IMR-90 (cell line): ENCODE data around the gene MAP2K6. TPM values are rescaled to one million over a fixed set of nuclear protein-coding genes. Genes with fewer than 3 reads are reported as not detected.

Source experiments
- ATAC-seq: fragments of 200-7000 bp; cut with Tn5 transposase; 2 replicates; pipeline ENCODE4 v1.9.1; 2020; ENCODE audit warnings: low read depth, mild to moderate bottlenecking, moderate library complexity
- BruUV-seq: library from RNA; stranded (reverse); fragments of 400-500 nt; replicated peaks from 2 replicates; lab custom pipeline; 2021; lab: Mats Ljungman, UMichigan
- CTCF ChIA-PET: fragments of 300-600 bp; formaldehyde crosslinking; extraction: SDS; loops from one replicate; lab custom pipeline; 2021; ENCODE audit warnings: antibody characterized with exemption; lab: Yijun Ruan, JAX
- POLR2A ChIA-PET: fragments of 300-600 bp; sonication (Branson Sonifier 250); formaldehyde crosslinking; loops from one replicate; lab custom pipeline; 2022; ENCODE audit warnings: antibody characterized with exemption; ENCODE audit not compliant: unreplicated experiment; lab: Charles Lee
- DNase-seq: peaks from one replicate; pipeline ENCODE4 v3.0.0; 2013
- H2AFZ ChIP-seq: replicated peaks from 2 replicates; pipeline ENCODE3; 2013; ENCODE audit warnings: low read length, mild to moderate bottlenecking; ENCODE audit not compliant: poor library complexity
- H2AK5ac ChIP-seq: 2 replicates; pipeline ENCODE4 v1.6.1; 2013; ENCODE audit warnings: low read depth, low read length, inconsistent platforms
- H2AK9ac ChIP-seq: replicated peaks from 2 replicates; pipeline ENCODE3; 2013; ENCODE audit warnings: mild to moderate bottlenecking, low read depth, low read length, moderate library complexity; ENCODE audit not compliant: poor library complexity
- H2BK120ac ChIP-seq: 2 replicates; pipeline ENCODE4 v1.6.1; 2013; ENCODE audit warnings: low read depth, low read length, inconsistent platforms
- H2BK15ac ChIP-seq: 3 replicates; pipeline ENCODE4 v1.6.1; 2013; ENCODE audit warnings: low read depth, low read length, inconsistent platforms
- H2BK20ac ChIP-seq: 2 replicates; pipeline ENCODE4 v1.6.1; 2013; ENCODE audit warnings: low read depth, mild to moderate bottlenecking, inconsistent platforms, low read length, moderate library complexity
- H2BK5ac ChIP-seq: 2 replicates; pipeline ENCODE4 v1.6.1; 2013; ENCODE audit warnings: mild to moderate bottlenecking, low read depth, low read length, inconsistent platforms; ENCODE audit not compliant: poor library complexity, severe bottlenecking
- H3K14ac ChIP-seq: replicated peaks from 2 replicates; pipeline ENCODE4 v1.6.1; 2013; ENCODE audit warnings: low read depth, low read length, inconsistent platforms
- H3K18ac ChIP-seq: 2 replicates; pipeline ENCODE4 v1.6.1; 2013; ENCODE audit warnings: low read depth, low read length, control low read depth
- H3K23ac ChIP-seq: 2 replicates; pipeline ENCODE4 v1.6.1; 2013; ENCODE audit warnings: low read depth, low read length, inconsistent platforms
- H3K27ac ChIP-seq: 2 replicates; pipeline ENCODE4 v1.5.1; 2013; ENCODE audit warnings: mild to moderate bottlenecking, control low read depth, low read length; ENCODE audit not compliant: insufficient read depth
- H3K27me3 ChIP-seq: 2 replicates; pipeline ENCODE4 v1.6.1; 2013; ENCODE audit warnings: low read length; ENCODE audit not compliant: control insufficient read depth, insufficient read depth
- H3K36me3 ChIP-seq: 2 replicates; pipeline ENCODE4 v1.6.1; 2013; ENCODE audit warnings: low read length, mixed read lengths; ENCODE audit not compliant: control insufficient read depth, insufficient read depth
- H3K4ac ChIP-seq: 2 replicates; pipeline ENCODE4 v1.6.1; 2013; ENCODE audit warnings: low read depth, low read length, inconsistent platforms
- H3K4me1 ChIP-seq: 2 replicates; pipeline ENCODE4 v1.6.1; 2013; ENCODE audit warnings: low read length, mixed read lengths; ENCODE audit not compliant: control insufficient read depth, insufficient read depth
- H3K4me2 ChIP-seq: 2 replicates; pipeline ENCODE4 v1.6.1; 2013; ENCODE audit warnings: low read depth, mild to moderate bottlenecking, control low read depth, low read length, moderate library complexity
- H3K4me3 ChIP-seq: 2 replicates; pipeline ENCODE4 v1.5.1; 2013; ENCODE audit warnings: low read depth, mild to moderate bottlenecking, control low read depth, low read length, moderate library complexity; ENCODE audit not compliant: insufficient read depth
- H3K56ac ChIP-seq: 2 replicates; pipeline ENCODE4 v1.6.1; 2013; ENCODE audit warnings: low read length, inconsistent platforms; ENCODE audit not compliant: insufficient read depth; ENCODE audit errors: extremely low read depth
- H3K79me1 ChIP-seq, 2 experiments: 2 replicates each; pipeline ENCODE4 v1.6.1; 2013; ENCODE audit warnings: low read length in 2 of 2, inconsistent platforms in 1 of 2, low read depth in 1 of 2
- H3K9ac ChIP-seq: 2 replicates; pipeline ENCODE4 v1.6.1; 2013; ENCODE audit warnings: low read depth, low read length, control low read depth
- H3K9me1 ChIP-seq: 2 replicates; pipeline ENCODE4 v1.6.1; 2013; ENCODE audit warnings: low read length, inconsistent platforms; ENCODE audit not compliant: insufficient read depth
- H3K9me3 ChIP-seq: 2 replicates; pipeline ENCODE4 v1.6.1; 2013; ENCODE audit warnings: low read length; ENCODE audit not compliant: control insufficient read depth, insufficient read depth
- H4K20me1 ChIP-seq: 2 replicates; pipeline ENCODE4 v1.6.1; 2013; ENCODE audit warnings: low read length, inconsistent platforms; ENCODE audit not compliant: insufficient read depth
- H4K5ac ChIP-seq: 2 replicates; pipeline ENCODE4 v1.6.1; 2013; ENCODE audit warnings: mild to moderate bottlenecking, low read depth, low read length, control low read depth
- H4K8ac ChIP-seq, 2 experiments: 2 replicates each; pipeline ENCODE4 v1.6.1; 2013; ENCODE audit warnings: low read depth in 2 of 2, low read length in 2 of 2, control low read depth in 1 of 2, inconsistent platforms in 1 of 2
- H4K91ac ChIP-seq: 2 replicates; pipeline ENCODE4 v1.6.1; 2013; ENCODE audit warnings: low read depth, low read length, inconsistent platforms; ENCODE audit not compliant: insufficient read depth
- BHLHE40 ChIP-seq: fragments of 150-350 bp; IDR thresholded peaks from 2 replicates; pipeline ENCODE4 v1.6.1; 2016; ENCODE audit warnings: mild to moderate bottlenecking, low read depth, low read length
- CEBPB ChIP-seq: IDR thresholded peaks from 2 replicates; pipeline ENCODE4 v1.6.1; 2012; ENCODE audit warnings: low read depth, low read length, improper control_type of control experiment
- CHD1 ChIP-seq: IDR thresholded peaks from 2 replicates; pipeline ENCODE4 v1.6.1; 2012; ENCODE audit warnings: low read depth, low read length, improper control_type of control experiment
- FOS ChIP-seq: fragments of 150-350 bp; IDR thresholded peaks from 2 replicates; pipeline ENCODE4 v1.6.1; 2016; ENCODE audit warnings: low read depth, low read length
- MAFK ChIP-seq: IDR thresholded peaks from 2 replicates; pipeline ENCODE4 v1.6.1; 2012; ENCODE audit warnings: low read depth, low read length, improper control_type of control experiment
- MAZ ChIP-seq: IDR thresholded peaks from 2 replicates; pipeline ENCODE4 v1.6.1; 2012; ENCODE audit warnings: low read depth, mild to moderate bottlenecking, low read length, improper control_type of control experiment, moderate library complexity, borderline replicate concordance
- MXI1 ChIP-seq: IDR thresholded peaks from 2 replicates; pipeline ENCODE4 v1.6.1; 2012; ENCODE audit warnings: low read depth, mild to moderate bottlenecking, low read length, moderate library complexity, borderline replicate concordance
- NFE2L2 ChIP-seq: fragments of 150-350 bp; IDR thresholded peaks from 2 replicates; pipeline ENCODE4 v1.6.1; 2016; ENCODE audit warnings: low read depth, mild to moderate bottlenecking, low read length
- POLR2A ChIP-seq: IDR thresholded peaks from 2 replicates; pipeline ENCODE4 v1.6.1; 2012; ENCODE audit warnings: mild to moderate bottlenecking, low read depth, low read length
- RAD21 ChIP-seq: IDR thresholded peaks from 2 replicates; pipeline ENCODE4 v1.6.1; 2012; ENCODE audit warnings: low read length, improper control_type of control experiment
- RCOR1 ChIP-seq: IDR thresholded peaks from 2 replicates; pipeline ENCODE4 v1.6.1; 2012; ENCODE audit warnings: mild to moderate bottlenecking, low read length, improper control_type of control experiment; ENCODE audit not compliant: insufficient replicate concordance
- RFX5 ChIP-seq: IDR thresholded peaks from 2 replicates; pipeline ENCODE4 v1.8.0; 2012; ENCODE audit warnings: low read depth, mild to moderate bottlenecking, low read length, moderate library complexity
- SMC3 ChIP-seq: fragments of 150-350 bp; IDR thresholded peaks from 2 replicates; pipeline ENCODE4 v1.6.1; 2016; ENCODE audit warnings: low read depth, mild to moderate bottlenecking, antibody characterized with exemption, low read length, moderate library complexity
- WGBS, 2 experiments: methylation state at CpG; one replicate each; pipeline versions ENCODE4 v1.1.5 to v1.1.7; 2013; ENCODE audit warnings: missing lambda C conversion rate in 2 of 2; ENCODE audit not compliant: insufficient read length in 1 of 2; ENCODE audit errors: extremely low coverage in 2 of 2; 5-methylcytosine and 5-hydroxymethylcytosine counted together
- dilution Hi-C: fragments of 300-500 bp; cut with HindIII; formaldehyde crosslinking; loops from one replicate; pipeline ENCODE4 v1.14.3; 2018; ENCODE audit warnings: low sequenced_read_pairs; ENCODE audit not compliant: unreplicated experiment
- in situ Hi-C: fragments of 300-500 bp; cut with MboI; formaldehyde crosslinking; loops from 3 replicates; pipeline ENCODE4 v1.14.3; 2019; ENCODE audit warnings: low sequenced_read_pairs, inconsistent platforms, mixed read lengths
- intact Hi-C: fragments of 100-400 bp; cut with micrococcal nuclease; formaldehyde crosslinking; loops from 2 replicates; pipeline ENCODE4 v1.10.0; 2022
- polyA plus RNA-seq, 3 experiments: library from polyadenylated mRNA; depleted of rRNA; stranded (reverse); fragments of >200 nt; gene quantifications; 2 replicates each; pipeline ENCODE4 v1.2.3, GENCODE V29; 2012; ENCODE audit warnings: low replicate concordance in 1 of 3
- total RNA-seq: library from RNA; depleted of rRNA; stranded (reverse); fragments of >200 nt; gene quantifications from 2 replicates; pipeline ENCODE4 v1.2.3, GENCODE V29; 2012
- TF ChIP-seq, protein P1 (sequence below): conservative IDR thresholded peaks from 2 replicates; pipeline ENCODE4 v1.5.1; 2012; ENCODE audit warnings: mild to moderate bottlenecking, low read depth, low read length, improper control_type of control experiment
- TF ChIP-seq, protein P2 (sequence below): fragments of 150-350 bp; IDR thresholded peaks from 2 replicates; pipeline ENCODE4 v1.6.1; 2016; ENCODE audit warnings: low read depth, mild to moderate bottlenecking, low read length, moderate library complexity, borderline replicate concordance

The MAP2K6 gene
- total and polyA plus RNA-seq, 2 of the 4 experiments (the other 2 are of a cell fraction) = 2.4 to 5.7 TPM

DNA sequence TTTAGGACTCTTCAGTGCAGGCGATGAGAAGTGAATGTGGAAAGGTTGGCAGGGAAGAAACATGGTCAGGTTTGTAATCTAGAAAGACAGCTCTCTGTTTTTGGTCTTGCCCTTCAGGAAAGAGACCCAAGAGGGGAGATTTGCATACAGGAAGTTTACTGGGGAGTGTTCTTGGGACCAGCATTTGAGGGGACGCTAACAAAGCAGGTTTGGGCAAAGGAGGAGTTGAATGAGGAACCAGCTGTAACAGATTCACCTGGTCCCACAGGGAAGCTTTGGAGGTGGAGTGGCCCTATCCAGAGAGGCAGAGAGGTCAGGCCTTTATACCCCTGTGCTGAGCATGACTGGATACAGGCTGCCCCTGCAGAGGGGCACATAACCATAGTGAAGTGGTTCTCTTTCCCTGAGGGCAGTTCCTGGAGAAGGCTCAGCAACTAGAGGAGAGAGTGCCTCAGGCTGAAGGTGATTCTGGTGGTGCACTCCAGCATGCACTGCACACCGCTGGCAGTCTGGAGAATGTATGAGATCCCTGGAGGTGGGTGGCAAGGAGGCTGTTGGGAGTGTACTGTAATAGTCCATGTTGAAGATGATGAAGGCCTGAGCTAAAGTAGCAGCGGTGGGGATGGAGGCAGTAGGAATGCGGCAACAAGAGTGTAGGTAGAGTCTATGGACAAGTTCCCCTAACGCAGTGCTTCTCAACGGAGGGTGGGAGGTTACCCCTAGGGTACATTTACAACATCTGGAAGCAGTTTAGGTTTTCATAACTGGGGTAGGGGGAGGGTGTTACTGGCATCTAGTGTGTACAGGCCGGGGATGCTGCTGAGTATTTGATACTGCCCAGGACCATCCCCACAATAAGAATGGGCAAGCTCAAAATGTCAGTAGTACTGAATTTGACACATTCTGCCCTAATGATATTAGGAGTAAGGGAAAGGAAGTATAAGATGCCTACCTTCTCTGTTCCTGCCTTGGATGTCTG is 37.2 kb downstream of the MAP2K6 start:
- Histone ChIP-seq H4K5ac (no peak overlapping the region), H3K56ac (no peak overlapping the region), H3K9me1 (no peaks in the 10 kb centered on the region), H3K4me3 (no peak overlapping the region), H3K23ac (no peak overlapping the region), H4K8ac (no peak overlapping the region), H2AK9ac (no peak overlapping the region), H2BK120ac (no peak overlapping the region), H2AFZ (no peak overlapping the region), H2BK20ac (no peak overlapping the region), H2AK5ac (no peak overlapping the region), H2BK5ac (no peak overlapping the region), H4K20me1 (no peaks in the 10 kb centered on the region), H3K27me3 (no peaks in the 10 kb centered on the region), H2BK15ac (no peak overlapping the region), H3K36me3 (no peaks in the 10 kb centered on the region), H3K18ac (no peak overlapping the region), H3K79me1 (no peaks in the 10 kb centered on the region), H3K9ac (no peak overlapping the region), H3K27ac (no peak overlapping the region), H4K91ac (no peak overlapping the region), H3K4ac (no peak overlapping the region), H3K14ac (no peak overlapping the region), H3K4me2 (no peak overlapping the region), H3K4me1 (peaks cover 4% of the 10 kb centered on the region; the same call in 1 of the 2 replicates), H3K9me3 (no peaks in the 10 kb centered on the region)
- in situ Hi-C loops = no loop called here
- 100% methylated on average over 3 of the region's 8 CpGs; no CpG with 5 or more reads in 1 of the 2 experiments for WGBS, 2 experiments
- DNase-seq (no peak), ATAC-seq (no peak)
- intact Hi-C loops = loop anchor here (5.0 kb wide), 1 partner anchor 99 kb away; no protein-coding TSS in a partner anchor
- dilution Hi-C loops = no loop called here
- POLR2A ChIA-PET = interaction anchor here (0.5 kb wide), 1 partner anchor 29 kb away, joined by 3 read pairs; no protein-coding TSS in a partner anchor
- no TSS peak for BruUV-seq
- CTCF ChIA-PET = no interaction called here
- TF ChIP-seq, protein P1, sequence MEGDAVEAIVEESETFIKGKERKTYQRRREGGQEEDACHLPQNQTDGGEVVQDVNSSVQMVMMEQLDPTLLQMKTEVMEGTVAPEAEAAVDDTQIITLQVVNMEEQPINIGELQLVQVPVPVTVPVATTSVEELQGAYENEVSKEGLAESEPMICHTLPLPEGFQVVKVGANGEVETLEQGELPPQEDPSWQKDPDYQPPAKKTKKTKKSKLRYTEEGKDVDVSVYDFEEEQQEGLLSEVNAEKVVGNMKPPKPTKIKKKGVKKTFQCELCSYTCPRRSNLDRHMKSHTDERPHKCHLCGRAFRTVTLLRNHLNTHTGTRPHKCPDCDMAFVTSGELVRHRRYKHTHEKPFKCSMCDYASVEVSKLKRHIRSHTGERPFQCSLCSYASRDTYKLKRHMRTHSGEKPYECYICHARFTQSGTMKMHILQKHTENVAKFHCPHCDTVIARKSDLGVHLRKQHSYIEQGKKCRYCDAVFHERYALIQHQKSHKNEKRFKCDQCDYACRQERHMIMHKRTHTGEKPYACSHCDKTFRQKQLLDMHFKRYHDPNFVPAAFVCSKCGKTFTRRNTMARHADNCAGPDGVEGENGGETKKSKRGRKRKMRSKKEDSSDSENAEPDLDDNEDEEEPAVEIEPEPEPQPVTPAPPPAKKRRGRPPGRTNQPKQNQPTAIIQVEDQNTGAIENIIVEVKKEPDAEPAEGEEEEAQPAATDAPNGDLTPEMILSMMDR = no peak
- TF ChIP-seq RCOR1 = no peak
- TF ChIP-seq FOS = no peak
- no peak for TF ChIP-seq MAFK
- TF ChIP-seq, protein P2, sequence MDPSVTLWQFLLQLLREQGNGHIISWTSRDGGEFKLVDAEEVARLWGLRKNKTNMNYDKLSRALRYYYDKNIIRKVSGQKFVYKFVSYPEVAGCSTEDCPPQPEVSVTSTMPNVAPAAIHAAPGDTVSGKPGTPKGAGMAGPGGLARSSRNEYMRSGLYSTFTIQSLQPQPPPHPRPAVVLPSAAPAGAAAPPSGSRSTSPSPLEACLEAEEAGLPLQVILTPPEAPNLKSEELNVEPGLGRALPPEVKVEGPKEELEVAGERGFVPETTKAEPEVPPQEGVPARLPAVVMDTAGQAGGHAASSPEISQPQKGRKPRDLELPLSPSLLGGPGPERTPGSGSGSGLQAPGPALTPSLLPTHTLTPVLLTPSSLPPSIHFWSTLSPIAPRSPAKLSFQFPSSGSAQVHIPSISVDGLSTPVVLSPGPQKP = no peak
- no peak for TF ChIP-seq RFX5
- no peak for TF ChIP-seq BHLHE40
- TF ChIP-seq MXI1 = no peak
- TF ChIP-seq NFE2L2 = no peak
- TF ChIP-seq CHD1 = no peak
- TF ChIP-seq POLR2A = no peak
- TF ChIP-seq MAZ = no peak
- no peak for TF ChIP-seq SMC3
- no peak for TF ChIP-seq RAD21
- TF ChIP-seq CEBPB = no peak
